Mesendoderm (in vitro differentiated cells): ENCODE measurements around the gene COPS4.
A peak's percentile ranks its signal among the peaks of the same experiment; 100 is the strongest.
"Not testable (repeated sequence)": the region's sequence is repeated elsewhere in the genome, so short reads cannot be mapped to it uniquely, and the experiment has no call there.

Experiments used
- DNase-seq: peaks from one replicate; pipeline ENCODE4 v3.0.0; 2013
- H2AK5ac ChIP-seq: 2 replicates; pipeline ENCODE4 v1.6.1; 2013; ENCODE audit warnings: low read length, inconsistent platforms
- H2BK120ac ChIP-seq: 2 replicates; pipeline ENCODE4 v1.6.1; 2013; ENCODE audit warnings: low read depth, mild to moderate bottlenecking, low read length, moderate library complexity, mixed read lengths
- H2BK15ac ChIP-seq: replicated peaks from 2 replicates; pipeline ENCODE4 v1.6.1; 2013; ENCODE audit warnings: low read depth, mild to moderate bottlenecking, moderate library complexity
- H2BK5ac ChIP-seq: 2 replicates; pipeline ENCODE4 v1.6.1; 2013; ENCODE audit warnings: low read length, inconsistent platforms
- H3K18ac ChIP-seq: 2 replicates; pipeline ENCODE4 v1.6.1; 2013; ENCODE audit warnings: mild to moderate bottlenecking, low read length, mixed read lengths
- H3K23ac ChIP-seq: one replicate; pipeline ENCODE4 v1.6.1; 2013; ENCODE audit warnings: low read length
- H3K27ac ChIP-seq: 2 replicates; pipeline ENCODE4 v1.5.1; 2013; ENCODE audit warnings: low read depth, mild to moderate bottlenecking, inconsistent platforms, low read length, moderate library complexity
- H3K27me3 ChIP-seq: 2 replicates; pipeline ENCODE4 v1.6.1; 2013; ENCODE audit warnings: low read length, control low read depth, mild to moderate bottlenecking, inconsistent platforms; ENCODE audit not compliant: insufficient read depth, poor library complexity
- H3K36me3 ChIP-seq: 2 replicates; pipeline ENCODE4 v1.6.1; 2013; ENCODE audit warnings: low read length, inconsistent platforms; ENCODE audit not compliant: control insufficient read depth, insufficient read depth
- H3K4ac ChIP-seq: one replicate; pipeline ENCODE4 v1.6.1; 2013; ENCODE audit warnings: low read depth, mild to moderate bottlenecking, low read length, moderate library complexity
- H3K4me1 ChIP-seq: 2 replicates; pipeline ENCODE4 v1.6.1; 2013; ENCODE audit warnings: low read depth, low read length, inconsistent platforms; ENCODE audit not compliant: control insufficient read depth
- H3K4me2 ChIP-seq: 2 replicates; pipeline ENCODE4 v1.6.1; 2013; ENCODE audit warnings: low read length
- H3K4me3 ChIP-seq: 2 replicates; pipeline ENCODE4 v1.5.1; 2013; ENCODE audit warnings: mild to moderate bottlenecking, low read length
- H3K56ac ChIP-seq: one replicate; pipeline ENCODE4 v1.6.1; 2013; ENCODE audit warnings: low read length
- H3K79me1 ChIP-seq: 2 replicates; pipeline ENCODE4 v1.6.1; 2013; ENCODE audit warnings: low read length, inconsistent platforms
- H3K79me2 ChIP-seq: 2 replicates; pipeline ENCODE4 v1.6.1; 2013; ENCODE audit warnings: mild to moderate bottlenecking, low read length; ENCODE audit not compliant: control insufficient read depth, insufficient read depth
- H3K9ac ChIP-seq: 2 replicates; pipeline ENCODE4 v1.6.1; 2013; ENCODE audit warnings: low read length, inconsistent platforms
- H4K5ac ChIP-seq: one replicate; pipeline ENCODE4 v1.6.1; 2013; ENCODE audit warnings: low read length
- H4K8ac ChIP-seq: one replicate; pipeline ENCODE4 v1.6.1; 2013; ENCODE audit warnings: low read depth, mild to moderate bottlenecking, control low read depth, low read length, moderate library complexity
- WGBS: extraction: QIAGEN DNeasy Blood & Tissue Kit; methylation state at CpG from one replicate; pipeline ENCODE4 v1.1.7; 2013; ENCODE audit warnings: low lambda C conversion rate, missing lambda C conversion rate; ENCODE audit not compliant: insufficient coverage; ENCODE audit errors: extremely low coverage; 5-methylcytosine and 5-hydroxymethylcytosine counted together

The COPS4 gene

DNA sequence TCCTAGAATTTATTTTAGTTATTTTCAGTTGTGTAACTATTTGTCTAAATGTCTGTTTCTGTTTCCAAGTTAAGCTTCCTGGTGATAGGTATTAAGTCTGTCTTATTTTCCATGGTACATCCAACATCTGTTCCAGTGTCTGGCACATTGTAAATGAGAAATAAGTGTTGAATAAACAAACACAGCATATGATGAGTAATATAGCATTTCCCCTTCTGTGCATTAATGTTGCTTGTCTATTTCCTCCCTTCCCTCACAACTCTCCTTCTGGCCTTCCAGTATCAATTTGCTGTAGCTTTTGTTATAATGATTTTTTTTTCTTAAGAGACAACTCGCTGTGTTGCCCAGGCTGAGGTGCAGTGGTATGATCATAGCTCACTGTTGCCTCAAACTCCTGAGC, 36.1 kb downstream of the COPS4 start:
- no CpG with 5 or more reads among the region's 1 CpG for WGBS
- no peak overlapping the region for H3K18ac ChIP-seq
- H4K5ac ChIP-seq = no peak overlapping the region
- H3K27ac ChIP-seq = no peak overlapping the region
- no peak overlapping the region for H2BK120ac ChIP-seq
- no peaks in the 10 kb centered on the region for H3K36me3 ChIP-seq
- H2BK15ac ChIP-seq = no peak overlapping the region
- no peak overlapping the region for H3K4me2 ChIP-seq
- no peak overlapping the region for H3K4ac ChIP-seq
- no peak overlapping the region for H2BK5ac ChIP-seq
- H3K56ac ChIP-seq = no peak overlapping the region
- no peaks in the 10 kb centered on the region for H3K79me1 ChIP-seq
- H3K79me2 ChIP-seq = no peaks in the 10 kb centered on the region
- H3K9ac ChIP-seq = no peak overlapping the region
- no peak overlapping the region for H2AK5ac ChIP-seq
- DNase-seq = no peak
- H3K4me1 ChIP-seq = no peaks in the 10 kb centered on the region
- H3K23ac ChIP-seq = no peak overlapping the region
- H3K4me3 ChIP-seq = no peak overlapping the region
- no peaks in the 10 kb centered on the region for H3K27me3 ChIP-seq
- no peak overlapping the region for H4K8ac ChIP-seq

DNA sequence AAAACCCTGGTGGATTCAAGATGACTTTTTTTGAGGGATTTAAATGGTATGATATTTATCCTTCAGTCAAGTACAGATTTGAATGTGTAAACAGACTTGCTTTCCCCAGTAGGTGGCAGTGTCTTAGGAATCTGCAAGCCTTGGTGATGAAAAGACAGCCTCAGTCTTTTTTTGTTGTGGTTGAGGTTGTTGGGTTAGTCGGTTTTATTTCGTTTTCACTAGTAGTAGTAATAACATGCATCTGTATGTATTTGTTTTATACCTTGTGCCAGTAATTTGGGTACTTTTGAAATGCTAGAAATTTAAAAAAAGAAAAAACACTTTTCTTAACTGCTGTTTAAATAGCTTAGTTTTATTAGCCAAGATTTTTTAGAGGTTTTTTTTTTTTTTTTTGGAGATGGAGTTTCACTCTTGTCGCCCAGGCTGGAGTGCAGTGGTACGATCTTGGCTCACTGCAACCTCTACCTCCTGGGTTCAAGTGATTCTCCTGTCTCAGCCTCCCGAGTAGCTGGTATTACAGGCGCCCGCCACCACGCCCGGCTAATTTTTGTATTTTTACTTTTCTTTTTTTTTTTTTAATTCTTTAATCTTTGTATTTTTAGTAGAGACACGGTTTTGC, 39.2 kb downstream of the COPS4 start:
- Histone ChIP-seq H2BK120ac (no peak overlapping the region), H4K8ac (no peak overlapping the region), H3K4me1 (no peaks in the 10 kb centered on the region), H3K23ac (no peak overlapping the region), H3K27ac (no peak overlapping the region), H3K4ac (no peak overlapping the region), H3K4me3 (no peak overlapping the region), H2BK5ac (no peak overlapping the region), H3K36me3 (no peaks in the 10 kb centered on the region), H3K56ac (no peak overlapping the region), H3K79me2 (no peaks in the 10 kb centered on the region), H3K9ac (no peak overlapping the region), H2BK15ac (no peak overlapping the region), H3K27me3 (no peaks in the 10 kb centered on the region), H3K18ac (no peak overlapping the region), H3K79me1 (no peaks in the 10 kb centered on the region), H4K5ac (no peak overlapping the region), H2AK5ac (no peak overlapping the region), H3K4me2 (no peak overlapping the region)
- DNase-seq = peak; percentile 88
- no CpG with 5 or more reads among the region's 10 CpGs for WGBS

DNA sequence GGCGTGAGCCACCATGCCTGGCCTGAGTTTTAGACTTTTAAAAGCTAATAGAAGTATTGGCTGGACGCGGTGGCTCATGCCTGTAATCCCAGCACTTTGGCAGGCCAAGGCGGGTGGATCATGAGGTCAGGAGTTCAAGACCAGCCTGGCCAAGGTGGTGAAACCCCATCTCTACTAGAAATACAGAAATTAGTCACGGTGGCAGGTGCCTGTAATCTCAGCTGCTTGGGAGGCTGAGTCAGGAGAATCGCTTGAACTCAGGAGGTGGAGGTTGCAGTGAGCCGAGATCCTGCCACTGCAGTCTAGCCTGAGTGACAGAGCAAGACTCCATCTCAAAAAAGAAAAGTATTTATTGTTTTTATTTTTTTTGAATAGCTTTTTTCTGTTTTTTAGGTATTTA, 39.8 kb downstream of the COPS4 start:
- H3K36me3 ChIP-seq, H2BK15ac ChIP-seq, H3K18ac ChIP-seq, H3K9ac ChIP-seq, H2AK5ac ChIP-seq, H3K4me3 ChIP-seq, DNase-seq, H3K4ac ChIP-seq, H3K27me3 ChIP-seq, H3K23ac ChIP-seq, H4K5ac ChIP-seq, H3K79me1 ChIP-seq, H2BK120ac ChIP-seq, H3K27ac ChIP-seq, H2BK5ac ChIP-seq, H3K4me2 ChIP-seq, H3K4me1 ChIP-seq, H3K56ac ChIP-seq, H4K8ac ChIP-seq, H3K79me2 ChIP-seq: not testable (repeated sequence)
- WGBS = no CpG with 5 or more reads among the region's 7 CpGs

DNA sequence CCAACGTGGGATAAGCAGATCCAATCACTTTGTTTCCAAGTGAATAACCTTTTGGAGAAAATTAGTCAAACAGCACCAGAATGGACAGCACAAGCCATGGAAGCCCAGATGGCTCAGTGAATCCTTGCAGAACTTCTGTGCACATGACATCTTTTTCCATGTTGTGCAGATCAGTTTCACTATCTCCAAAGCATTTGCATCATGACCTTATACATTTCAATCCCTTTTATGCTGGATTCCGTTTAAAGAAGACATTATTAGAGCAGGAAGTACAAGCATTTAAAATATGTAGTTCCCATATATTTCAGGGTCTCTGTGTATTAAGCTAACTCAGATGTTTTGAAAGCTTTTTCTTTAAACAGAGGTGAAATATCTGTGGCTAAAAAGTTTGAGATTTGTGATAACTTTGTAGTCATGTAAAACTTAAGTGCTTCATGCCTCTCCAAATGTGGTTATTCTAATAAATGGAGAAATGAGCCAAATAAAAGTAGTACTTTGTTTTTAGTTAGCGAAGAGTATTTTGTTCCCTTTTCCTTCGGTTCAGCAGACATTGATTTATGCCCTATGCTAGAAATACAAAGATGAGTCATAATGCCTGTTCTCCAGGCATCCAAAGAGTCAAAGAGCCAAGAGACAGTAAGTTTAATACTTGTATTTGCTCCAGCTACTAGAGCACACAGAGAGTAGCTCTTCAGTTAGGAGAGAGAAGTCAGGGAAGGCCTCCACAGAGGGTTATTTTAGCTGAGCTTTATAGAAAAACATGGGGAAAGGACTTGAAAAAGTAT, 40.5 kb downstream of the COPS4 start:
- Histone ChIP-seq H3K27ac (no peak overlapping the region), H3K18ac (no peak overlapping the region), H3K4me2 (no peak overlapping the region), H3K4me3 (no peak overlapping the region), H4K8ac (no peak overlapping the region), H2BK120ac (no peak overlapping the region), H3K9ac (no peak overlapping the region), H4K5ac (no peak overlapping the region), H3K56ac (no peak overlapping the region), H3K36me3 (no peaks in the 10 kb centered on the region), H3K27me3 (no peaks in the 10 kb centered on the region), H3K23ac (no peak overlapping the region), H3K79me1 (no peaks in the 10 kb centered on the region), H2BK5ac (no peak overlapping the region), H2BK15ac (no peak overlapping the region), H3K79me2 (no peaks in the 10 kb centered on the region), H3K4me1 (no peaks in the 10 kb centered on the region), H2AK5ac (no peak overlapping the region), H3K4ac (no peak overlapping the region)
- DNase-seq = no peak
- no CpG with 5 or more reads among the region's 4 CpGs for WGBS

DNA sequence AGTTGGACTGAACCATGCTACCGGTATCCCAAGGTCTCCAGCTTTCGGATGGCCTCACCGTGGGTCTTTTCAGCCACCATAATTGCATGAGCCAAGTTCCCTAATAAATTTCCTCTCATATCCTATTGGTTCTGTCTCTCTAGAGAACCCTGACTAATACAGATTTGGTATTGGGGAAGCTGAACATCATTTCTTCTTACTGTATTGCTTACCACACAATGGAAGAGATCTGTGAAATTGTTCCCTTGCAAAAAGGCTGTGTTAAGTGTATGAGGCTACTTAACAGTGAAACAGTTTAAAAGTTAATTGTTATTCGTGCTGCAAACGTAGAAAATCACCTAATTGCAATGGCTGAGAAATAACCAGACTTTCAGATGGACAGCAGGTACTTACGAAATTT, 45.6 kb downstream of the COPS4 start:
- no peaks in the 10 kb centered on the region for H3K27me3 ChIP-seq
- no peak overlapping the region for H2AK5ac ChIP-seq
- H3K4me2 ChIP-seq = no peak overlapping the region
- no peak overlapping the region for H3K4ac ChIP-seq
- no peak overlapping the region for H3K56ac ChIP-seq
- H3K4me3 ChIP-seq = no peak overlapping the region
- H3K4me1 ChIP-seq = no peaks in the 10 kb centered on the region
- no peak overlapping the region for H2BK15ac ChIP-seq
- no peak overlapping the region for H2BK120ac ChIP-seq
- no peak overlapping the region for H4K8ac ChIP-seq
- no peak overlapping the region for H3K9ac ChIP-seq
- no peak overlapping the region for H4K5ac ChIP-seq
- H3K79me2 ChIP-seq = no peaks in the 10 kb centered on the region
- DNase-seq = no peak
- no peaks in the 10 kb centered on the region for H3K36me3 ChIP-seq
- no CpG with 5 or more reads among the region's 6 CpGs for WGBS
- no peak overlapping the region for H3K23ac ChIP-seq
- H2BK5ac ChIP-seq = no peak overlapping the region
- H3K27ac ChIP-seq = no peak overlapping the region
- H3K79me1 ChIP-seq = no peaks in the 10 kb centered on the region
- H3K18ac ChIP-seq = no peak overlapping the region
